CMK (cell line): Measurements from ENCODE around the gene TULP3.

Source experiments
- DNase-seq: peaks from one replicate; pipeline ENCODE4 v3.0.0-alpha.2; 2010; ENCODE audit warnings: low read depth

Gene TULP3

GRCh38 chr12:2877047-2877952 is 13.4 kb upstream of the TULP3 start, which contains the start of the genes FOXM1 and RHNO1:
Gene FOXM1 (minus strand): TSS chr12:2877174. CDS start chr12:2874478, 2,696 bp downstream.
Gene RHNO1 (plus strand): TSS chr12:2877223. CDS start chr12:2885367, 8,144 bp downstream.
- peak; percentile 65 for DNase-seq

- no peak for DNase-seq
These were observed 12.5 kb upstream of the TULP3 start for GRCh38 chr12:2877953-2878732.

DNA sequence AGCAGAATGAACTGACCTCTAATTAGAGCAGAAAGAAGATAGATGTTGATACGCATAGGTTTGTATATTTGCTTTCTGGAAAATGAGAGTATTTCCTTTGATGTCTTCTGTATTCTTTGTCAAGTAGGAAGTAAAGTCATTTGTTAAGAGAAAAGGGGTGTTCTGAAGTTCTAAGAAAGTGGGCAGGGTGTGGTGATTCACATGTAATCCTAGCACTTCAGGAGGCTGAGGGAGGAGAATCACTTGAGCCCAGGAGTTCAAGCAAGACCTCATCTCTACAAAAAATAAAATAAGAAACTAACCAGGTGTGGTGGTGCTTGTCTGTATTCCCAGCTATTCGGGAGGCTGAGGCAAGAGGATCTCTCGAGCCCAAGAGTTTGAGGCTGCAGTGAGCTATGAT is 10.8 kb upstream of the TULP3 start:
- no peak for DNase-seq

DNA sequence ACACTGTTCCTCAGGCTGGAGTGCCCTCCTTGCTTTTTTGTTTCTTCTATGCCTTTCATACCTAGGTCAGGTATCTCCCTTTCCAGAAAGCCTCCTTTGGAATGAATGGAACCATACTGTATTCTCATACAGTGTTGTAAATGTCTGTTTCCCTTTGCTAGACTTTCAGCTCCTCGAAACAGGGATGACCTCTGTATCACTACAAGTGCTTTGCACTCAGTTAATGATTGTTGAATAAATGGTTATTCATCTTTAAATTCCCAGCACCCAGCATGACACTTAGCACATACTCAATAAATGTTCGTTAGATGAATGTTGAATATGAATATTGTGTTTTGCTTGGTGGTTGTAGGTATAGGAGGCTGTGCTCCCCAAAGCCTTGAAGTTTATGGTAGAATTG is 5.9 kb upstream of the TULP3 start:
- DNase-seq: no peak

DNA sequence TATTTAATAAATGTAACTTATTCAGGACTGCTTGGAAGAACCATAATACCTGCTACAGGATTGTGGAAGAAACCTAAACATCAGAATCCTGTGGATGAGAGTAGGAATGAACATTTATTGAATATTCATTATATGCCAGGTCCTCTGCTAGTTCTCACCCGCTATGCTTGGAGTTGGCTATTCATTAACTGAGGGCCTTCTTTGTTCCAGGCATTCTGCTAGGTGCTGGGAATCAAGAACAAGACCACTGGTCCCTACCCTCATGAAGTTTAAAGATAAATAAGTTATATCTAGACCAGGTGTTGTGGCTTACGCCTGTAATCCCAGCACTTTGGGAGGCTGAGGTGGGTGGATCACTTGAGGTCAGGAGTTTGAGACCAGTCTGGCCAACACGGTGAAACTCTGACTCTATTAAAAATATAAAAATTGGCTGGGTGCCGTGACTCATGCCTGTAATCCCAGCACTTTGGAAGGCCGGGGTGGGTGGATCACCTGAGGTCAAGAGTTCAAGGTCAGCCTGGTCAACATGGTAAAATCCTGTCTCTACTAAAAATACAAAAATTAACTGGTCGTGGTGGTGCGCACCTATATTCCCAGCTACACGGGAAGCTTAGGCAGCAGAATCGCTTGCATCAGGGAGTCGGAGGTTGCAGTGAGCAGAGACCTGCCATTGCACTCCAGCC is 3.8 kb upstream of the TULP3 start:
- no peak for DNase-seq

DNA sequence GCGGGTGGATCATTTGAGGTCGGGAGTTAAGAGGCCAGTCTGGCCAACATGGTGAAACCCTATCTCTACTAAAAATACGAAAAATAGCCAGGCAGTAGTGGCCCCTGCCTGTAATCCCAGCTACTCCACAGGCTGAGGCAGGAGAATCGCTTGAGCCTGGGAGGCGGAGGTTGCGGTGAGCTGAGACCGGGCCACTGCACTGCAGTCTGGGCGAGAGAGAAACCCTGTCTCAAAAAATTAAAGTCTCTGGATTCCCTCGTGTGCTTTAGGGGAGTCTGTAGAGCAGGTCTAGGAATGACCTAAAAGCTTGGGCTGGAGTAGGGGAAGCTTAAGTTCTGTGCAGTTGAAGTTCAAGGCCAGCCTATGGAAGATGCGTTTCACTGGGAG is 697 bp upstream of the TULP3 start:
- DNase-seq: no peak

- DNase-seq: no peak
These were observed 756 bp downstream of the TULP3 start for GRCh38 chr12:2891240-2892053.

DNA sequence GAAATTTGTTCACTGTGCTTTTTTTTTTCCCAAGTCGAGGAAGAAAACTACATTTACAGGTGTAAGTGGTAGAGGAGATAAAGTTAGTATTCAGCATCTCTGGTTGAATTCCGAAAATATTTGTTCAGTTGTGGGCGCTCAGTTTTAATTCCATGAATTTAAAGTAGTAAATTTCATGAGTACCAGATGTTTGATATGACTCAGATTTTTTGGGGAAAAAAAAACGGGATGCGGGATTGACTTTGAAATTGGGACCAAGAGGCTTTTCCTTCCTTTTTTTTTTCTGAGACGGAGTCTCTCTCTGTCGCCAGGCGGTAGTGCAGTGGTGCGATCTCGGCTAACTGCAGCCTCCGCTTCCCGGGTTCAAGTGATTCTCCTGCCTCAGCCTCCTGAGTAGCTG is 1.6 kb downstream of the TULP3 start:
- DNase-seq: no peak

DNA sequence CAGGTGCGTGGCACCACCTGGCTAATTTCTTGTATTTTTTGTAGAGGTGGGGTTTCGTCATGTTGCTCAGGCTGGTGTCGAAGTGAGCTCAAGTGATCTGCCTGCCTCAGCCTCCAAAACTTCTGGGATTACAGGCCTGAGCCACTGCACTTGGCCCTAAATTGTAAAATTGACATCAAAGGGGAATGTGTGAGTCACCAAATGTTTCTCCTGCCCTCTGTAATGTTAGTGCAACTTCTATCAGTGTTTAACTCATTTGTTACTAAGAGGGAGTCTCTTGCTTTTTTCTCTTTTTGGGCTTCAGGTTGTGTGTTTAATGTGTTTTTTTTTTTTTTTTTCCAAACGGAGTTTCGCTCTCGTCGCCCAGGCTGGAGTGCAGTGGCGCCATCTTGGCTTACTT is 2.3 kb downstream of the TULP3 start:
- no peak for DNase-seq

DNA sequence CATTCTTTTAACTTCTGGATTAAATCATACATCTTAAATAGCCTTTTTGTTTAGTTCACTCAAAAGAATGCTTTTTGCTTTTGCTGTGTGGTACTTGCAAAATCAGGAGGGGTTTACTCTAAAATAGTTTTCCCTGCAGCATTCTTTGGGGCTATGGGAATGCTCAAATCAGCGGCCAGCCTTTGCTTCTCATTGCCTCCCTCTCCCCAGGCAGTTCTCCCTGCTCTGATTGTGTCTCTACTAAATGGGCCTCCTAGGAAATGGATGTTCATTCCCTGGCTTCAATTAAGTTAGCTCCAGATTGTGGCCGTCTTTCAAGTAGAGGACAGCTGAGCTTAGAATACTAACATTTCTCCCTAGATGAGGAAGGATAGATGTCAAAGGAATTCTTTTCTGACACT is 4.4 kb downstream of the TULP3 start:
- DNase-seq: no peak

DNA sequence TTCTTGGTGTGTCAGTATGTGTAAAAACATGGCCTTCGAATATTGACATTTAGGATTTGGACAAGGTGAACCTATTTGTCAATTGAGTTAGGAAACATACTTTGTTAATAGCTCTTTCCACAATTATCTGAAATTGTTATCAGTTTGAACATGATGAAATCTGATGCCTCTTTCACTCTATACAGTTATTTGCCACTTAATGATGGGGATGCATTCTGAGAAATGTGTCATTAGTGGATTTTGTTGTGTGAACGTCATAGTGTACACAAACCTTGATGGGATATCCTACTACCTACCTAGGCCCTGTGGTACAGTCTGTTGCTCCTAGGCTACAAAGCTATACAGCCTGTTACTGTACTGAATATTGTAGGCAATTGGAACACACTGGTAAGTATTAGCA is 4.8 kb downstream of the TULP3 start:
- DNase-seq: no peak

DNA sequence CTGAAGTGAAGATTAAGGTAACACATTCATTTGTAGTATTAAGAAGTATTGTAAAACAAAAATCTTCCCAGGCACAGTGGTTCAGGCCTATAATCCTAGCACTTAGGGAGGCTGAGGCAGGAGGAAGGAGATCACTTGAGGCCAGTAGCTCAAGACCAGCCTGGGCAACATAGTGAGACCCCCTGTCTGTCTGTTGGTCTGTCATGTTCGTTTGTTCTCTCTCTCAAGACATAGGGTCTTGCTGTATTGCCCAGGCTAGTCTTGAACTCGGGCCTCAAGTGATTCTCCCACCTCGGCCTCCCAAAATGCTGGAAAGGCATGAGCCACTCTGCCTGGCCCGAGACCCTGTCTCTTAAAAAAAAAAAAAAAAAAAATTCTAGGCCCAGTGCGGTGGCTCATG is 6.7 kb downstream of the TULP3 start:
- no peak for DNase-seq

- DNase-seq: no peak
These were observed 10.0 kb downstream of the TULP3 start for GRCh38 chr12:2900642-2901041.

DNA sequence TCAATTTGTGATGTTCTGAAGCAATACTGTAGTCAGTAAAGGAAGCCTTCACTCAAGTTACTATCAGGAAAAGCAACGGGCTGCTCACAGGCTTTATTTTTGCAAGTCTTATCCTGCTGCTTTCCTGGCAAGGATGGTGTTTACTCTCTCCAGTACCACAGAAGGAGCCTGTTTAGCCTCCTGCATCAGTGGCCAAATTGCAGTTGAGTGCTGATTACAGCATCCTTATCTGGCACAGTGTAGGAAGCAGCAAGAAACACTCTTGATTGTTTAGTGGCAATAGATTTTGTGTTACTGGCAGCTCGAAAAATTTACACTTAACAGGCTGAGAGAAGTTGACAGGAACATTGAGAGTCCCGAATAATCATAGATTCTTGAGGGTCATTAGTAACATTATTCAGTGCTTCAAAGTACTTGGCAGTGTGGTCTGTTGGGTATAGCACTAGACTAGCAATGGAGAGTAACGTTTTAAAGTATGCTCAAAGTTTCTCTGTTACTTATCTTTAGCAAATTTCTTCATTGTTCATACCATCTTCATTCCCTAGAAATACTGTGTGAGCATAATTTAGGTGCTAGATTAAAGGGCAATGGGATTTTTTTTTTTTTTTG is 11.7 kb downstream of the TULP3 start:
- DNase-seq: no peak

DNA sequence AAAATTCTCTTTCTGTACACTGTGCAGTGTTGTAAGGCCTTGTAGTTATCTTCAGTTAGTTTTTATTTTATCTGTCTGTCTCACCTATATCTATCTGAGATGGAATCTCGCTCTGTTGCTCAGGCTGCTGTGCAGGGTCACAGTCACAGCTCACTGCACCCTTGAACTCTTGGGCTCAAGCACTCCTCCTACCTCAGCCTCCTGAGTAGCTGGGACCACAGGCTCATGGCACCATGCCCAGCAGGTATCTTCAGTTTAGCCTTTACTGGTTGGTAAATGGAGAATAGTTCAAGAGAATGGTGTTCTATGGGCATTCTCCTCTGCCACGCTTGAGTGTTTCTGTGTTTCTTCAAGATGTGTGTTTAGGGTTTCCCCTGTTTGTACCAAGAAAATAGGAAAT is 13.6 kb downstream of the TULP3 start:
- DNase-seq: no peak

DNA sequence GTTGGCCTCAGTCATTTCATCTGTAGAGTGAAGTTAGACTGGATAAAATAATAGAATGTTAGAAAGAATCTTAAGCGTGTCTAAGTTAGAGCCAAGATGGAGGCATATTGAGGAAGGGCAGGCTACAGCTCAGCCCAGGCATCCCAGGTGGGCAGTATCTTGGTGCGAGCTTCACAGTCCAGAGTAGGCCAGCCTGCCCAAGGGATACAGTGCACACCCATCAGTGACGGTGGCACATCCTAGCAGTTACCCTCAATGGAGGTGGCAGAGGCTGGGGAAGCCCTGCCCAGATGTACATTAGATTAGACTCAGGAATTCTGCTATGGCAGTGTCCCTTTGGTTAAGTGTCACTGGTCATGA is 21.5 kb downstream of the TULP3 start:
- no peak for DNase-seq

DNA sequence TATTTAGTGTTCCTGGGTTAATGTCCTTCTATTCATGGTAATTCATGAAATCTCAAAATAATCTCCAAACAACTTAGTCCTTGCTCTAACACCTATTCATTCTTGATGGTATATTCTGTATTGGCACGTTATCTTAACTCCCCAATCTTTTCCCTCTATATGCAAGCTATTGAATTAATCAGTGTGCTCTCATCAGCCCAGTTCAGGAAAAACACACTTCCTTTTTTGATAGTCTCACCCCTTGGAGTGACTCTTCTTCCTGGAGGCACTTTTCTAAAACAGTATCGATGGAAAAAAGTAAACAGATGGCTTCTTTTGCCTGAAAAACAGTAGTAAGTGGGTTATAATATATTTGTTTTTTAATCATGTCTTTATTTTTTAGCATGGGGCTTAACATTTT is 28.6 kb downstream of the TULP3 start:
- peak; percentile 3 for DNase-seq

DNA sequence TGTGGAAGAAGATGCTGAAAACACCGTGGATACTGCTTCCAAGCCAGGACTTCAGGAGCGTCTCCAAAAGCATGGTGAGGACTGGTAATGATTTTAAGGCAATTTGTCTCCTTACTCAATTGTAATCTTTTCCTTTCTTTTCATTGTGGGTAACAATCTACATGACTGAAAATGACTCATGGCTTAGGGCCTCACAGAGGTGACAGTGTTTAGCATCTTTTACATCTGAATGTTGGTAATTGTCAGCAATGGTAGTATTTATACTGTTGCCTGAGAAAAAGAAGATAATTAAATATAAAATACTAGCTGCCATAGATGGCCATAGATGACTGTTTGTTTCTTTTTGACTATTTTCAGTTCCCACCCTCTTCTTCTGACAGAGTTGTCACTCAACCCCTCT is 31.6 kb downstream of the TULP3 start:
- no peak for DNase-seq

DNA sequence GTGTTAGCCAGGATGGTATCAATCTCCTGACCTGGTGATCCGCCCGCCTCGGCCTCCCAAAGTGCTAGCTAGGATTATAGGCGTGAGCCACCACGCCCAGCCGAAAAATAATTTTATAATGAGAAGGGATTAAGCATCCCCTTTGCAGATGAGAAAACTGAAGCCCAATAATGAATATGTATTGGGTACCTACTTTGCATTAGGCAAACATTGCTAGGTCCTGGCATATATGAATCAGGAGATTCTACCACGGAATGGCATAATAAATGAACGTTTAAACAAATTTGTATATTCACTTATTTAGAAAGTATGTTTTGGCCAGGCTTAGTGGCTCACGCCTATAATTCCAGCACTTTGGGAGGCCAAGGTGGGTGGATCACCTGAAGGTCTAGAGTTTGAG is 32.4 kb downstream of the TULP3 start:
- DNase-seq: no peak

- no peak for DNase-seq
These were observed 33.3 kb downstream of the TULP3 start for GRCh38 chr12:2924019-2924418.

DNA sequence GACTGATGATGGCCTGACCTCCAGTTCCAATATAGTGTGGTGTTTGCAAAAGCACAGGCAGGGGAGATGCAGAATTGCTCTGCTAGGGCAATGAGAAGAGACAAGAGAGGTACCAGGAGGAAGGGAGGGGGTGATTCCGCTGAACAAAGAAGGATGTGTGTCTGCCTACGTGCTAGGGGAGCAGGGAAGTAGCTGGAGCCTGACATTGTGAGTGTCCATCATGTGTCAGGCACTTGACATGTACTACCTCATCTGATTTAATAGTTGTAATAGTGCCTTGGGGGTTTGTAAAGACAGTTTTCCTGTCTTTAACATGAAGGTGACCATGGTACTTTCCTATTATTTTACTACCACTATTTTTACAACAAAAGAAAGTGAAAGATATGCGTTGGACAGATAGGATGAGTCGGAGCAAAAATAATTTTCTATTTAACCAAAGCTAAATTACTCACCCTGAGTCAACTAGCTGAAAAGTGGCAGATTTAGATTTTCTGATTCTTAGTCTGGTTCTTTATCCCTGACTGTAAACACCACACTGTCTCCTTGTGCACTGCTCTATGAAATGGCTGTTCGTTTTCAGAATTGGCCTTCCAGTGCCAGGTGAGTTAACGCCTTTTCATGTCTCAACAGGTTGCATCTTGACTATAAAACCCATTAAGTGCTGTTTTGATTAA is 34.8 kb downstream of the TULP3 start:
- no peak for DNase-seq
